SKM-1 treated with dmso at 0.1 percent for 144 hours (cell line): ENCODE results near the gene NPHS1.

Experiments
- DNase-seq: peaks from one replicate; lab custom pipeline; 2025; ENCODE audit not compliant: unreplicated experiment; lab: John Stamatoyannopoulos, UW

The NPHS1 gene

DNA sequence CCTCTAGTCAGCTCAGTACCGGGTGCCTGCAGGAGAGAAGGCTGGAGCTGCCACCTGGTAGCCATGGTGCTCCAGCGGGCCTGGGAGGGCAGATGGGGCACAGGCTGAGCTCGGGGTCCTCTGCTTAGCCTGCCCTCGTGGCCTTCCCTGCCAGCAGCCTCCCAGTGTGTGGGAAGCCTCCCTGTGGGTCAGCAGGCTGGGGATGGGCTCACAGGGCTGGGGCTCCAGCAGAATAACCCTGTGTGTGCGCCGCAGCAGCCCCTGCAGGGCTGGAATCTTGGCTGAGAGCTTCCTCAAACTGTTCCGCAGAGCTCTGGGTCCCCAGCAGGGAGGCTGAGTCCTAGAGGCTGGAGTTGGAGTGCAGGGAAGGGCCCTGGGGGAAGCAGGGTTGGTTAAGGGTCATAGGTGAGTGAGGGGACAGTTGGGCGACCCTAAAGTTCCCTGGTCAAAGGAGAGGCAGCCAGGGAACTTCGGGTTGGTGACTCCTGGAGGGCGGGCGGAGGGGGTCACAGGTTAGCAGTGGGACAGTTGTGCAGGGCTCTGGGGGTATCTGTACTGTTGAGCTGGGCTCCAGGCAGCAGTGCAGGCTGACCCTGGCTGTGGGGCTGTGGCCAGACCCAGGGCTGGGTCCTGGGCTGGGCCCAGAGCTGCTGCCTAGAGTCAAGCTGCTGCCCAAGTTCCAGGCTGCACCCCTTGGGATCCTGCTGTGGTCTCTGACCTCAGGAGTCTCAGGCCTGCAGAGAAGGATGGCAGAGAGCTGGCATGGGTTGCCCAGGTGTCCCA is 62.9 kb downstream of the NPHS1 start:
- no peak for DNase-seq

DNA sequence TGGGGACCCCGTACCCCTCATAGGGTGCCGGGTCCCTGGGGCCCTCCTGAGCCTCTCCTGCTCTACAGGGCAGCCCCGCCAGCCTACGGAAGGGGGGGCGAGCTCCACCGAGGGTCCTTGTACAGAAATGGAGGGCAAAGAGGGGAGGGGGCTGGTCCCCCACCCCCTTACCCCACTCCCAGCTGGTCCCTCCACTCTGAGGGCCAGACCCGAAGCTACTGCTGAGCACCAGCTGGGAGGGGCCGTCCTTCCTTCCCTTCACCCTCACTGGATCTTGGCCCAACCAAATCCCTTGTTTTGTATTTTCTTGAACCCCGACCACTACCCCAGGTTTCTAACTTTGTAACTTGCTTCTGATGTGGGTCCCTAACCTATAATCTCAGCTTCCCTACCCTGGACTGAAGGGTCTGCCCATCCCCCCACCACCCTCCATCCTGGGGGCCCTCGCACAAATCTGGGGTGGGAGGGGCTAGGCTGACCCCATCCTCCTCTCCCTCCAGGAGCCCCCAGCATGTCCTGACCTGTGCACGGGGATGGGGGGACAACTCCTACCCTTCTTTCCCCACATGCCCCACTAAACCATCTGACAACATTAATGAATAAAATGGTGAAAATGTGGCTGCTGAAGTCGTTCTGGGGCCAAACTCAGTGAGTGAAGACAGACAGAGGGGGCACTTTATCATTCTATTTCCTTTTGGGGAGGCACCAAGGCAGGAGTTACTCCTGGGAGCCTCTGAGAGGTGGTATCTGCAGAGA is 63.9 kb downstream of the NPHS1 start:
- no peak for DNase-seq

DNA sequence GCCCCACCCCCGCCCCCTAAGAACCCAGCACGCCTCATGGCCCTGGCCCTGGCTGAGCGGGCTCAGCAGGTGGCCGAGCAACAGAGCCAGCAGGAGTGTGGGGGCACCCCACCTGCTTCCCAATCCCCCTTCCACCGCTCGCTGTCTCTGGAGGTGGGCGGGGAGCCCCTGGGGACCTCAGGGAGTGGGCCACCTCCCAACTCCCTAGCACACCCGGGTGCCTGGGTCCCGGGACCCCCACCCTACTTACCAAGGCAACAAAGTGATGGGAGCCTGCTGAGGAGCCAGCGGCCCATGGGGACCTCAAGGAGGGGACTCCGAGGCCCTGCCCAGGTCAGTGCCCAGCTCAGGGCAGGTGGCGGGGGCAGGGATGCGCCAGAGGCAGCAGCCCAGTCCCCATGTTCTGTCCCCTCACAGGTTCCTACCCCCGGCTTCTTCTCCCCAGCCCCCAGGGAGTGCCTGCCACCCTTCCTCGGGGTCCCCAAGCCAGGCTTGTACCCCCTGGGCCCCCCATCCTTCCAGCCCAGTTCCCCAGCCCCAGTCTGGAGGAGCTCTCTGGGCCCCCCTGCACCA is 65.0 kb downstream of the NPHS1 start:
- DNase-seq: no peak

DNA sequence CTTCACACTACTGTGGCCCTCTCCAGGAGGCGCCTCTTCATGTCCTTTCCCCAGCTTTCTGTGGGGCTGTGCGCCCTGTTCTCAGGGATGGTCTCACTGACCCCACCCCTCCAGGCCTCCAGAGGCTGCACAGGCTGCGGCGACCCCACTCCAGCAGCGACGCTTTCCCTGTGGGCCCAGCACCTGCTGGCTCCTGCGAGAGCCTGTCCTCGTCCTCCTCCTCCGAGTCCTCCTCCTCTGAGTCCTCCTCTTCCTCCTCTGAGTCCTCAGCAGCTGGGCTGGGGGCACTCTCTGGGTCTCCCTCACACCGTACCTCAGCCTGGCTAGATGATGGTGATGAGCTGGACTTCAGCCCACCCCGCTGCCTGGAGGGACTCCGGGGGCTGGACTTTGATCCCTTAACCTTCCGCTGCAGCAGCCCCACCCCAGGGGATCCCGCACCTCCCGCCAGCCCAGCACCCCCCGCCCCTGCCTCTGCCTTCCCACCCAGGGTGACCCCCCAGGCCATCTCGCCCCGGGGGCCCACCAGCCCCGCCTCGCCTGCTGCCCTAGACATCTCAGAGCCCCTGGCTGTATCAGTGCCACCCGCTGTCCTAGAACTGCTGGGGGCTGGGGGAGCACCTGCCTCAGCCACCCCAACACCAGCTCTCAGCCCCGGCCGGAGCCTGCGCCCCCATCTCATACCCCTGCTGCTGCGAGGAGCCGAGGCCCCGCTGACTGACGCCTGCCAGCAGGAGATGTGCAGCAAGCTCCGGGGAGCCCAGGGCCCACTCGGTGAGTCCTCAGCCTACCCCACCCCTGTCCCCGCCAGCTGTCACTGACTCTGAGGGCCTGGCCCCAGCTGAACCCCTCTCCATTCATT is 65.8 kb downstream of the NPHS1 start:
- DNase-seq: no peak

DNA sequence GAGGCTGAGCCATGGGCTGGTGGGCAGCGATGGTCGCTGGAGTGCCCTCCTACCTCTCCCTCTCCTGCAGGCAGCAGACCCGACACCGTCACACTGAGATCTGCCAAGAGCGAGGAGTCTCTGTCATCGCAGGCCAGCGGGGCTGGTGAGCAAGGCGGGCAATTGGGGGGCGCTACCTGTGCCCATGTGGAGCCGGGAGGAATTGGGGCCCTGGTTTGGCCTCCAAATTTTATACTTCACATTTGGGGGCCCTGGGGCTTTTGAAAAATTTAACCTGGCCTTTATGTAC is 67.0 kb downstream of the NPHS1 start:
- no peak for DNase-seq

DNA sequence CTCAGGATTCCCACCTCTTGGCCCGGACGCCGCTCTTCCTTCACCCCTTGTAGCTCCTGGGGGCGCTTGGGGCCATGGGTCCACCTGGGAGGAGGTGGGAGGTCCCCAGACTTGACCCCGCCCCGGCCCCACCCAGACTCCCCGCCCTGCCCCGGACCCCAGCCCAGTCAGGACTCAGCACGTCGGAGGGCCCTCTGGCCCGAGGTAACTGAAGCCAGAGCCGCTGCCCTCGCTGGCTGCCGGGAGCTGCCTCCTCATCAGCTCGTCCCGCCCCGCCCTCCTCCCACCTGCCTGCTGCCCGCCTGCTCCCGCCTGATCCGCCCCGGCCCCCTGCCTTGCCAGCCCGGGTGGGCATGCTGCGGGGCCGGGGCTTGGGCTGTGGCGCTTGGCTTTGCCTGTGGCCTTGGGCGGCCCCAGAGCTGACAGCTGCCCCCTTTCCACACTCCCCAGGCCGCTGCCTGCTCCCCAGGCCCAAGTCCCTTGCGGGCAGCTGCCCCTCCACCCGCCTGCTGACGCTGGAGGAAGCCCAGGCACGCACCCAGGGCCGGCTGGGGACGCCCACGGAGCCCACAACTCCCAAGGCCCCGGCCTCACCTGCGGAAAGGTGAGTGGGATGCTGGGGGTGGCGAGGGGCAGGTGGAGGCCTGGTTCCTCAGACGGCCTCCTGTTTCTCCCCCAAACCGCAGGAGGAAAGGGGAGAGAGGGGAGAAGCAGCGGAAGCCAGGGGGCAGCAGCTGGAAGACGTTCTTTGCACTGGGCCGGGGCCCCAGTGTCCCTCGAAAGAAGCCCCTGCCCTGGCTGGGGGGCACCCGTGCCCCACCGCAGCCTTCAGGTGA is 67.6 kb downstream of the NPHS1 start:
- DNase-seq: no peak

DNA sequence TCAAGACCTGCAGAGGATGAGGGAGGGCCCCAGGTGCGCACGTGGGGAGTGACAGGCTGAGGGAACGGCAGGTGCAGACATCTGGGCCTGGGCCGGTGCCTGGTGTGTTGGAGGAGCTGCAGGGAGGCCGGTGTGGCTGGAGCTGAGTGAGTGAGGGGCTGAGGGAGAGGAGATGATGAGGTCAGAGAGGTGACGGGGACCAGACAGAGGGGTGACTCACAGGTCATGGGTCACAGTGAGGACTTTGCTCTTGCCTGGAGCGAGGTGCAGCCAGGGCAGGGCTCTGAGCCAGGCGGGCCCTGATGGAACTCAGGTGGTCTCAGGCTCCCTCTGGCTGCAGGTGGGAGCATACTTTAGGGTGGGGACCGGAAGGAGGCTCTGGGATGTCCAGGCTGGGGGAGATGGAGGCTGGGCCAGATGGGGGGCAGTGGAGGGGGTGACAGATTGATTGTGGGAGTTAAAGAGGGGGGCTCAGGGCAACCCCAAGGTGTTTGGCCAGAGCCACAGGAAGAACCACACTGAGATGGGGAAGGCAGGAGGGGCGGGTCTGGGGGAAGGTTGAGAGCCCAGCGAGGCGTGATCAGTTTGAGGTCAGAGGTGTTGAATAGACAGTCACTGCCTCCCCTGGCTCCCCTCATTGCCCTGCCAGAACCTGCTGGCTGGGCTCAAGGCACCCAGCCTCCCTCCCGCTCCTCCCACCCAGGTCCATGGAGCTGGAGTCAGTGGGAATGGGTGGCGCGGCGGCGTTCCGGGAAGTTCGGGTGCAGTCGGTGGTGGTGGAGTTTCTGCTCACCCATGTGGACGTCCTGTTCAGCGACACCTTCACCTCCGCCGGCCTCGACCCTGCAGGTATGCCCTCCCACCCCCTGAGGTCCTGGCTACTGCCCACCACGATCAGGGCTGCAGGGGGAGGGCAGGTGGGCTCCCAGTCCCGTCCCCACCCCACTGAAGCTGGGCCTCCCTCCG is 68.6 kb downstream of the NPHS1 start:
- no peak for DNase-seq

DNA sequence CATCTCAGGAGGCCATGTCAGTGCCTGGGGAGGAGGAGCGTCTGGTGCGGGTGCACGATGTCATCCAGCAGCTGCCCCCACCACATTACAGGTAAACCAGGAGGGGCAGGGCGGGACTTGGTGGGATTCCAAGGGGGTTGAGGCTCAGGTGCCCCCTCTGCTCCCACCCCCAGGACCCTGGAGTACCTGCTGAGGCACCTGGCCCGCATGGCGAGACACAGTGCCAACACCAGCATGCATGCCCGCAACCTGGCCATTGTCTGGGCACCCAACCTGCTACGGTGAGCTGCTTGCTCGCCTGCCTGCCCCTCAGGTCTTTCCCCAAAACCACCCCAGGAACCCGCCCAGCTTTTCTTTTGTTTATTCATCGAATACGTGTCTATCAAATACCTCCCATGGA is 69.7 kb downstream of the NPHS1 start:
- DNase-seq: no peak

DNA sequence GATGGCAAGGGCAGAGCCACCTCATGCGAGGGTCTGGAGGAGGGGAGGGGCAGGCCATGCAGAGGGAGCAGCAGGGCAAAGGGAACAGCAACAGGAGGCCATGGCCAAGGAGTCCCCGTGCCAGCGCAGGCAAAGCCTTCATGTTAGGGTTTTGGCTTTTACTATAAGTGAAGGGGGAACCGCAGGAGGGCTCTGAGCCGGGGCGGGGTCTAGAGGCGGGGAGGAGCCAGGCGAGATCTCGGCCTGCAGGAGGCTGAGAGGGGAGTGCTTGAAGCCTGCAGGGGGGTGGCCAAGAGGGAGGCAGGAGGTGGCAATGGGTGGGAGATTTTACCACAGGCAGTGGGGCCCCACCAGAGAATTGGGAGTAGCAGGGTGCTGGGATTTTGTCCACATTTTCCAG is 70.7 kb downstream of the NPHS1 start:
- DNase-seq: no peak

DNA sequence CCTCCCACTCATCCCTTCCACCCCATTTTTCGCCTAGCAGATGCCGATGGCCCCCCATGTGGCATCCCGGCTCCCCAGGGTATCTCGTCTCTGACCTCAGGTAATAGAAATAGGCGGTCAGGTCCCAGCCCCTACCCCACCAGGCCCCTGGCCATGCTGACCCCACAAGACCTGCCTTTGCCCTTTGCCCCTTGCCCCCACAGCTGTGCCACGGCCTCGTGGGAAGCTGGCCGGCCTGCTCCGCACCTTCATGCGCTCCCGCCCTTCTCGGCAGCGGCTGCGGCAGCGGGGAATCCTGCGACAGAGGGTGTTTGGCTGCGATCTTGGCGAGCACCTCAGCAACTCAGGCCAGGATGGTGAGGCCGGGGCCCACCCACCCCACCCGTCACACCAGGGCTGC is 71.6 kb downstream of the NPHS1 start:
- no peak for DNase-seq

DNA sequence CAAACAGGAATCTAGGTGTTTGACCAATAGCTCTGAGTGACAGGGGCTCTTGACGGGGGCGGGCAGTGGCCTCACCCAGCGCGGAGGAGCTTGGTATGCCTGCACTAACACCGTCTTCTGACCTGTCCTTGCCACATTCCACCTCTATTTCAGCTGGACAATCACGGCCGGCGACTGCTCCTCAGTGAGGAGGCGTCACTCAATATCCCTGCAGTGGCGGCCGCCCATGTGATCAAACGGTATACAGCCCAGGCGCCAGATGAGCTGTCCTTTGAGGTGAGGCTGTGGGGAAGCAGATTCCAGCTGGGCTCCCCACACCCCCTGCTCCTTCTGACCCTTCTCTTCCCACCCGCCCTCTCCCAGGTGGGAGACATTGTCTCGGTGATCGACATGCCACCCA is 72.2 kb downstream of the NPHS1 start:
- no peak for DNase-seq

DNA sequence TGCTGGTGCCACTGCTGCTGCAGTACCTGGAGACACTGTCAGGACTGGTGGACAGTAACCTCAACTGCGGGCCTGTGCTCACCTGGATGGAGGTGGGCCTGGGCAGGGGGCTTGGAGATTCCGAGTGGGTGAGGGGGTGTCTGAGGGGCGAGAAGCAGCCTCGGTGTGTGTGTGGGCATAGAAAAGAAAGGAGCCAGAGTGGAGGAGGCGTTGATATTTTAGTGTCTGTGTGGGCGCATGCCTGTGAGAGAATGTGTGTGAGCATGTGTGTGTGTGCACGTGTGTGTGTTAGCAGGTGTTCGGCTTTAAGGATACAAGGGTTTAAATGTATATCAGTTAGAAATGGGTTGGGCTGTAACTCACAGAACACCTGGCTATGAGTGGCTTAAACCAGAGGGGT is 73.3 kb downstream of the NPHS1 start:
- DNase-seq: no peak

DNA sequence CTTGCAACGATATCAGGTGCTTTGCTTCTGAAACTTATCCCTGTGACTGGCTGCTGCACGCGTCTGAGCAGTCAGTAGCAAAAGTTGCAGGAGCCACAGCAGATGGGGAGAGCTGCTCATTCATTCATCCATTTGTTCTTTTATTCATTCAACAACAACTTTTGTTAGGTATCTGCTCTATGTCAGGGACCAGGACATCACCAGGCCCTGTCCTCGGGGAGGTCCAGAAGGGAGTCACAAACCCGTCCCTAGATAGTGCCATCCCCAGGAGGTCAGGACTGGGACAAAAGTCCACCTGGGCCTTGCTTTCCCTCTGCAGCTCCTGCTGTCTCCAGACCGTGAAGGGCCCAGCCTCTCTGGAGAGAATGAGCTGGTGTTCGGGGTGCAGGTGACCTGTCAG is 74.3 kb downstream of the NPHS1 start:
- no peak for DNase-seq

DNA sequence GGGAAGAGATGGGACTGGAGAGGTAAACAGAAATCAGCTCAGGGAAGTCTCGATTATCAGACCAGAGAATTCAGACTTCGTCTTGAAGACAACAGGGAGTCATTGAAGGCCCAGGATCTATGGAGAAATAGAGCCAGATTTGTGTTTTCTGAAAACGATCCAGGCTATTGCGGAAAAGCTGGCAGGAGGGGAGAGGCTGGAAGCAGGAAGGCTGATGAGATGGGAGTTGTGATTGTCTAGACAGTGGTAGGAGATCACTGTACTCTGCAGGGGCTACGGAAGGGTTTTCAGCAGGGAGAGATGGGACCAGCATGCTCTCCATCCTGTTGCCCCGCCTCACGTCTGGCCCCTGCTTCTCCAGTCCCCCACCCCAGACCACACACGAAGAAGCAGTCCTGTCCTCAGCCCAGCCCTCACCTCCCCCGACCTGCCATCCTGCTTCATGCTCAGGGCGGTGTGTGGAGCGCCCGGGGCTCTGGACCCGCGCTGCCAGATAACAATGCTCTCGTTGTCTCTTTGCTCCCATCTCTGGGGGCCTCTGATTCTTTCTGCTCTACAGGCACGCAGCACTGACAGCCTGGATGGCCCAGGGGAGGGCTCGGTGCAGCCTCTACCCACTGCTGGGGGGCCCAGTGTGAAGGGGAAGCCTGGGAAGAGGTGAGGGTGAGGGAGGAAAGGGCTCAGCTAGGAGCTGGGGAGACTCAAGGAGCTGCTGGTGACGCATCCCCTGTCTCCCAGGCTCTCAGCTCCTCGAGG is 75.0 kb downstream of the NPHS1 start:
- DNase-seq: no peak

DNA sequence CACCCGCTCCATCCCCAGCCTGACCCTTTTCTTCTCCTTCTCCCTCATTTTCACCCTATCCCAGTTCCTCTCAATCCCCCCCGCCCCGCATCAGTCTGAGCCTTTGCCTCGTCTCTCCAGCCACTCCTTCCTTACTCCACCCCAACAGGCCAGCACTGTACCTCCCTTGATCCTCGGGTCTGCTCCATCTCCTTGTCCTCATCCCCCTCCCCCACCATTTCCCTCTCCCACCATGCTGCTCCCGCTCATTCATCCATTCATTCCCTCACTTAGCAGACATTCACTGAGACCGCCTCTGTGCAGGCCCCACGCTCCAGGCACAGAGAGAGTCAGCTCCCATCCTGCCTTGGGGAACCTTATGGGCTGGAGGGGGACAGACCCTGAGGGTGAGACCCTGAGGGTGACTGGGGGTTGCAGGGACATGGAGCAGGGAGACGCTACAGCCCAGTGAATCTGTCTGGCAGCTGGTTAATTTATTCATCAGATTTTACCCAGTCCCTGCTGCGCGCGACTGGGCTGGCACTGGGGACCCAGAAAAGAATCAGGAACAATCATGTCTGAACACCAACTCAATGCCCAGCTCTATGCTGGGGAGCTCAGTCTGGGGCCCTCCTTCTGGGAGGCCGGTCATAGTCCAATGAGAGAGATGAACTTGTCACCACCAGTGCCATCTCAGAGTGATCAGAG is 76.1 kb downstream of the NPHS1 start:
- no peak for DNase-seq
